PC-3 (cell line): ENCODE data around the gene EED. TPM values are rescaled to one million over a fixed set of nuclear protein-coding genes. Genes with fewer than 3 reads are reported as not detected.

Experiments
- ATAC-seq: fragments of 200-7000 bp; cut with Tn5 transposase; 2 replicates; pipeline ENCODE4 v1.9.1; 2020; ENCODE audit warnings: mild to moderate bottlenecking, moderate library complexity
- BruUV-seq: library from RNA; stranded (reverse); fragments of 400-500 nt; replicated peaks from 2 replicates; lab custom pipeline; 2021; lab: Mats Ljungman, UMichigan
- CTCF ChIA-PET: fragments of 300-600 bp; sonication (Branson Sonifier 250); formaldehyde crosslinking; loops from one replicate; lab custom pipeline; 2022; ENCODE audit warnings: antibody characterized with exemption; lab: Charles Lee
- POLR2A ChIA-PET: fragments of 300-600 bp; sonication (Branson Sonifier 250); formaldehyde crosslinking; loops from one replicate; lab custom pipeline; 2022; ENCODE audit warnings: antibody characterized with exemption; ENCODE audit not compliant: unreplicated experiment; lab: Charles Lee
- DNase-seq: peaks from one replicate; pipeline ENCODE4 v3.0.0-alpha.2; 2015
- H2AFZ ChIP-seq: fragments of 300-600 bp; sonication (generic); 2 replicates; pipeline ENCODE4 v1.6.0; 2016; ENCODE audit warnings: antibody characterized with exemption, low read length
- H3F3A ChIP-seq: fragments of 300-600 bp; sonication (generic); one replicate; pipeline ENCODE4 v1.6.0; 2017; ENCODE audit warnings: antibody characterized with exemption, low read length, control low read depth, mild to moderate bottlenecking; ENCODE audit not compliant: unreplicated experiment
- H3K27ac ChIP-seq: fragments of 300-600 bp; sonication (generic); 2 replicates; pipeline ENCODE4 v1.5.1; 2016; ENCODE audit warnings: mild to moderate bottlenecking, low read length
- H3K27me3 ChIP-seq: fragments of 300-600 bp; sonication (generic); 2 replicates; pipeline ENCODE4 v1.6.1; 2016; ENCODE audit warnings: low read length, mixed read lengths
- H3K36me3 ChIP-seq: fragments of 300-600 bp; sonication (generic); 2 replicates; pipeline ENCODE4 v1.6.1; 2016; ENCODE audit warnings: low read depth, mixed run types, low read length, mixed read lengths
- H3K4me1 ChIP-seq: fragments of 300-600 bp; sonication (generic); 2 replicates; pipeline ENCODE4 v1.5.1; 2016; ENCODE audit warnings: low read length; ENCODE audit not compliant: insufficient read depth
- H3K4me2 ChIP-seq: fragments of 300-600 bp; sonication (generic); 2 replicates; pipeline ENCODE4 v1.6.0; 2016; ENCODE audit warnings: low read length
- H3K4me3 ChIP-seq: fragments of 300-600 bp; sonication (generic); 2 replicates; pipeline ENCODE4 v1.5.1; 2016; ENCODE audit warnings: mild to moderate bottlenecking, low read length, mixed read lengths
- H3K79me2 ChIP-seq: fragments of 300-600 bp; sonication (generic); 2 replicates; pipeline ENCODE4 v1.6.1; 2017; ENCODE audit warnings: low read length, mixed read lengths
- H3K9ac ChIP-seq: fragments of 300-600 bp; sonication (generic); 2 replicates; pipeline ENCODE4 v1.6.0; 2016; ENCODE audit warnings: mild to moderate bottlenecking, low read length
- H3K9me2 ChIP-seq: fragments of 300-600 bp; sonication (generic); replicated peaks from 2 replicates; pipeline ENCODE4 v1.6.1; 2016; ENCODE audit warnings: mixed run types, low read length, mixed read lengths
- H3K9me3 ChIP-seq: fragments of 300-600 bp; sonication (generic); 2 replicates; pipeline ENCODE4 v1.6.1; 2016; ENCODE audit warnings: low read length, mixed read lengths
- H4K20me1 ChIP-seq: fragments of 300-600 bp; sonication (generic); 2 replicates; pipeline ENCODE4 v1.6.1; 2016; ENCODE audit warnings: low read length, mixed read lengths
- EZH2 ChIP-seq: fragments of 300-600 bp; sonication (generic); IDR thresholded peaks from one replicate; pipeline ENCODE4 v1.6.1; 2017; ENCODE audit warnings: antibody characterized with exemption, mild to moderate bottlenecking, low read length; ENCODE audit not compliant: unreplicated experiment
- EZH2phosphoT487 ChIP-seq: fragments of 300-600 bp; sonication (generic); IDR thresholded peaks from 2 replicates; pipeline ENCODE4 v1.6.1; 2018; ENCODE audit warnings: mild to moderate bottlenecking, antibody characterized with exemption, low read length, borderline replicate concordance
- intact Hi-C: fragments of 100-400 bp; cut with micrococcal nuclease; formaldehyde crosslinking; loops from 2 replicates; pipeline ENCODE4 v1.9.0; 2023
- total RNA-seq: library from RNA; depleted of rRNA; stranded (reverse); fragments of >200 nt; gene quantifications from 2 replicates; pipeline ENCODE4 v1.2.3, GENCODE V29; 2014
- TF ChIP-seq, protein P1 (sequence below): fragments of 300-600 bp; sonication (generic); conservative IDR thresholded peaks from 2 replicates; pipeline ENCODE4 v1.5.1; 2017; ENCODE audit warnings: antibody characterized with exemption, low read depth, mild to moderate bottlenecking, low read length

Gene EED
- total RNA-seq, 1 experiment from 2014 or later: 17.6 TPM

DNA sequence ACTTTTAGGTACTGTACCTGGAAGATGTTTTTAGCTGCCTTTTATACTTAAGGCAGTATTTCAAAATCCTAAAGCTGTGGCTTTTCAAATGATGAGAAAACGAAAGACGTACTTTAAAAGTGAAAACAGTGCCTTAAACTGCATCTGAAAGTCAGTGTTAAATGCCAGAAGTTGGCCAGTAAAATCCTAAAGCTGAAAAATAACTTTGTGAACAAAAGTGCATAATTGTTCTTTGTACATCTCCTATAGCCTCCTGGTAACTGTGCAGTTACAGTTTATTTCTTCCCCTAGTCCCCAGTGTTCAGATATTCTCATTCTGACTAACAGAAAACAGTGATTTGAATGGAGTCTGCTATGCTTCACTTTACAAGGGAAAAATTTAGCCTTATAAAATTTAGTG lies 6.8 kb downstream of the EED start:
- BruUV-seq: no TSS peak
- H3K9ac ChIP-seq: no peak overlapping the region
- DNase-seq (no peak), ATAC-seq (no peak)
- peaks cover 7% of the 10 kb centered on the region; the same call in 1 of the 2 replicates for H3K36me3 ChIP-seq
- peaks cover 89% of the 10 kb centered on the region for H3K79me2 ChIP-seq
- H3F3A ChIP-seq: no peaks in the 10 kb centered on the region
- no peak overlapping the region for H3K4me3 ChIP-seq
- POLR2A ChIA-PET: no interaction called here
- H4K20me1 ChIP-seq: peaks cover 21% of the 10 kb centered on the region
- H3K4me2 ChIP-seq: no peak overlapping the region
- no peaks in the 10 kb centered on the region for H3K27me3 ChIP-seq
- CTCF ChIA-PET: no interaction called here
- no peaks in the 10 kb centered on the region for H3K9me3 ChIP-seq
- TF ChIP-seq, protein P1, sequence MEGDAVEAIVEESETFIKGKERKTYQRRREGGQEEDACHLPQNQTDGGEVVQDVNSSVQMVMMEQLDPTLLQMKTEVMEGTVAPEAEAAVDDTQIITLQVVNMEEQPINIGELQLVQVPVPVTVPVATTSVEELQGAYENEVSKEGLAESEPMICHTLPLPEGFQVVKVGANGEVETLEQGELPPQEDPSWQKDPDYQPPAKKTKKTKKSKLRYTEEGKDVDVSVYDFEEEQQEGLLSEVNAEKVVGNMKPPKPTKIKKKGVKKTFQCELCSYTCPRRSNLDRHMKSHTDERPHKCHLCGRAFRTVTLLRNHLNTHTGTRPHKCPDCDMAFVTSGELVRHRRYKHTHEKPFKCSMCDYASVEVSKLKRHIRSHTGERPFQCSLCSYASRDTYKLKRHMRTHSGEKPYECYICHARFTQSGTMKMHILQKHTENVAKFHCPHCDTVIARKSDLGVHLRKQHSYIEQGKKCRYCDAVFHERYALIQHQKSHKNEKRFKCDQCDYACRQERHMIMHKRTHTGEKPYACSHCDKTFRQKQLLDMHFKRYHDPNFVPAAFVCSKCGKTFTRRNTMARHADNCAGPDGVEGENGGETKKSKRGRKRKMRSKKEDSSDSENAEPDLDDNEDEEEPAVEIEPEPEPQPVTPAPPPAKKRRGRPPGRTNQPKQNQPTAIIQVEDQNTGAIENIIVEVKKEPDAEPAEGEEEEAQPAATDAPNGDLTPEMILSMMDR: no peak
- TF ChIP-seq EZH2phosphoT487 (no peak), EZH2 (no peak)
- H3K4me1 ChIP-seq: peaks cover 21% of the 10 kb centered on the region
- intact Hi-C loops: no loop called here
- H3K27ac ChIP-seq: no peak overlapping the region
- H2AFZ ChIP-seq: no peak overlapping the region
- H3K9me2 ChIP-seq: no peaks in the 10 kb centered on the region

DNA sequence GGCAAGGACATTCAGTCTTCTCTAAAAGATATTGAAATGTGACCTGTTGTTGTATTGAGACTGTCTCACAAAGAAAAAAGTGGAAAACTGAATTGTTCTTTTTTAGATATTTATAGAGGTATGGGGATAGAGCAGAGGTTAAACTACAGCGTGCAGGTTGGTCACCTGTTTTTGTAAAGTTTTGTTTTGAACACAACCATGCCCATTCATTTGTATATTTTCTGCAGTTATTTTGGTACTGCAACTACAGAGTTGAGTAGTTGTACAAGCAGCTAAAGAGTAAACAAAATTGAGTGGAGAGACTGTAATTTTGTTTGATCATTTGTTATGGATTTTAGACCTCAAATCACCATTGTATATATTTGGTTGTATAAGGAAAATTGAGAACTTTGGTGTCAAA lies 11.3 kb downstream of the EED start:
- TF ChIP-seq EZH2 (no peak), EZH2phosphoT487 (no peak)
- TF ChIP-seq, protein P1: no peak
- no peaks in the 10 kb centered on the region for H3K9me3 ChIP-seq
- no peak overlapping the region for H3K27ac ChIP-seq
- intact Hi-C loops: no loop called here
- ATAC-seq: no peak
- no peaks in the 10 kb centered on the region for H4K20me1 ChIP-seq
- peaks cover 11% of the 10 kb centered on the region; the same call in 1 of the 2 replicates for H3K36me3 ChIP-seq
- no peaks in the 10 kb centered on the region for H3K4me1 ChIP-seq
- POLR2A ChIA-PET: no interaction called here
- no peak overlapping the region for H2AFZ ChIP-seq
- no peaks in the 10 kb centered on the region for H3K9me2 ChIP-seq
- no peak overlapping the region for H3K9ac ChIP-seq
- no peak overlapping the region for H3K4me2 ChIP-seq
- BruUV-seq: no TSS peak
- H3F3A ChIP-seq: no peaks in the 10 kb centered on the region
- H3K4me3 ChIP-seq: no peak overlapping the region
- H3K79me2 ChIP-seq: peaks cover 43% of the 10 kb centered on the region
- no peak for DNase-seq
- CTCF ChIA-PET: no interaction called here
- H3K27me3 ChIP-seq: no peaks in the 10 kb centered on the region

DNA sequence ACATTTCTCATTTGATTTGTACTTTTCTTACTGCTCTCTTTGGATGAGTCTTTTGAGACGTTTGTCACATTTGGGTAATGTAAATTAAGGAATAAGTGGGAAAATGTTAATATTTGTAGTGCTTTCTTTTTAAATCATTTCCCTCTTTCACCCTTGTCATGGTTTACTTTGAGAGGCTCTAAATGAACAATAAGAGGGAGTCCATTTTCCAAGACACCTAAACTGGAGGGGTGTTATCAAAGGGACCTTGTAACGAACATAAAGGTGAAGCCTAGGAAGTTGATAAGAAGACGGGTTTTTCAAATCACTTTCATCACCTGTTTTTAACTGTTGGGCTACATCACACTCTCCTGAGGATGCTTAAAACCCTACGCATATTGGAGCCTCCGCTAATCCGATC lies 12.1 kb downstream of the EED start:
- peaks cover 36% of the 10 kb centered on the region for H3K79me2 ChIP-seq
- intact Hi-C loops: no loop called here

More for the DNA sequence above, 12.1 kb downstream of the EED start:
- Histone ChIP-seq H2AFZ (no peak overlapping the region), H3F3A (no peaks in the 10 kb centered on the region), H3K9me2 (no peaks in the 10 kb centered on the region), H3K27me3 (no peaks in the 10 kb centered on the region), H3K4me2 (no peak overlapping the region), H3K9ac (no peak overlapping the region), H3K36me3 (peaks cover 11% of the 10 kb centered on the region; the same call in 1 of the 2 replicates), H3K27ac (no peak overlapping the region), H3K9me3 (no peaks in the 10 kb centered on the region), H3K4me3 (no peak overlapping the region), H4K20me1 (no peaks in the 10 kb centered on the region), H3K4me1 (no peaks in the 10 kb centered on the region)
- ATAC-seq: no peak
- TF ChIP-seq, protein P1: no peak
- TF ChIP-seq EZH2phosphoT487 (no peak), EZH2 (no peak)
- BruUV-seq: no TSS peak
- POLR2A ChIA-PET: no interaction called here
- CTCF ChIA-PET: no interaction called here
- DNase-seq: no peak
